Loucy (cell line): ENCODE data around the gene RBM20.

ENCODE experiments used
- H2AFZ ChIP-seq: fragments of 200-600 bp; sonication (generic); 2 replicates; pipeline ENCODE4 v1.6.0; 2016; ENCODE audit warnings: antibody characterized with exemption, mild to moderate bottlenecking, low read length, moderate library complexity
- H3F3A ChIP-seq: fragments of 200-600 bp; 2 replicates; pipeline ENCODE4 v1.6.0; 2016; ENCODE audit warnings: antibody characterized with exemption, low read depth, mild to moderate bottlenecking
- H3K27me3 ChIP-seq: fragments of 200-600 bp; sonication (generic); 2 replicates; pipeline ENCODE4 v1.6.1; 2014; ENCODE audit warnings: low read length, mild to moderate bottlenecking; ENCODE audit not compliant: insufficient read depth, poor library complexity, severe bottlenecking
- H3K36me3 ChIP-seq: fragments of 200-600 bp; sonication (generic); 2 replicates; pipeline ENCODE4 v1.6.1; 2016; ENCODE audit warnings: low read length; ENCODE audit not compliant: insufficient read depth
- H3K4me1 ChIP-seq: fragments of 200-600 bp; sonication (generic); 2 replicates; pipeline ENCODE4 v1.5.1; 2014; ENCODE audit warnings: low read length, mild to moderate bottlenecking; ENCODE audit not compliant: insufficient read depth, poor library complexity, severe bottlenecking
- H3K4me2 ChIP-seq: fragments of 200-600 bp; sonication (generic); 2 replicates; pipeline ENCODE4 v1.6.0; 2014; ENCODE audit warnings: antibody characterized with exemption, low read length, low read depth, mild to moderate bottlenecking; ENCODE audit not compliant: poor library complexity, severe bottlenecking
- H3K4me3 ChIP-seq: fragments of 200-600 bp; sonication (generic); 2 replicates; pipeline ENCODE4 v1.5.1; 2014; ENCODE audit warnings: low read length, mild to moderate bottlenecking, mixed read lengths; ENCODE audit not compliant: poor library complexity, severe bottlenecking
- H3K79me2 ChIP-seq: fragments of 200-600 bp; sonication (generic); 2 replicates; pipeline ENCODE4 v1.6.1; 2014; ENCODE audit warnings: low read length; ENCODE audit not compliant: insufficient read depth
- H3K9ac ChIP-seq: fragments of 200-600 bp; sonication (generic); 2 replicates; pipeline ENCODE4 v1.6.0; 2014; ENCODE audit warnings: mild to moderate bottlenecking, low read depth, low read length, moderate library complexity; ENCODE audit not compliant: poor library complexity, severe bottlenecking
- H3K9me2 ChIP-seq: fragments of 200-600 bp; sonication (generic); replicated peaks from 2 replicates; pipeline ENCODE4 v1.6.1; 2016; ENCODE audit warnings: low read depth, low read length, mixed read lengths
- H3K9me3 ChIP-seq: fragments of 200-600 bp; sonication (generic); 2 replicates; pipeline ENCODE4 v1.6.1; 2014; ENCODE audit warnings: mild to moderate bottlenecking, antibody characterized with exemption, low read length, low read depth; ENCODE audit not compliant: insufficient read depth
- H4K20me1 ChIP-seq: fragments of 200-600 bp; sonication (generic); 2 replicates; pipeline ENCODE4 v1.6.0; 2014; ENCODE audit warnings: antibody characterized with exemption, low read length, mild to moderate bottlenecking; ENCODE audit not compliant: insufficient read depth, poor library complexity, severe bottlenecking
- EZH2phosphoT487 ChIP-seq: fragments of 200-600 bp; IDR thresholded peaks from 2 replicates; pipeline ENCODE4 v1.6.1; 2018; ENCODE audit warnings: antibody characterized with exemption, mild to moderate bottlenecking, moderate library complexity, borderline replicate concordance
- TF ChIP-seq, protein P1 (sequence below): fragments of 200-600 bp; sonication (generic); conservative IDR thresholded peaks from 2 replicates; pipeline ENCODE4 v1.5.1; 2014; ENCODE audit warnings: mild to moderate bottlenecking, antibody characterized with exemption, low read length

The RBM20 gene

DNA sequence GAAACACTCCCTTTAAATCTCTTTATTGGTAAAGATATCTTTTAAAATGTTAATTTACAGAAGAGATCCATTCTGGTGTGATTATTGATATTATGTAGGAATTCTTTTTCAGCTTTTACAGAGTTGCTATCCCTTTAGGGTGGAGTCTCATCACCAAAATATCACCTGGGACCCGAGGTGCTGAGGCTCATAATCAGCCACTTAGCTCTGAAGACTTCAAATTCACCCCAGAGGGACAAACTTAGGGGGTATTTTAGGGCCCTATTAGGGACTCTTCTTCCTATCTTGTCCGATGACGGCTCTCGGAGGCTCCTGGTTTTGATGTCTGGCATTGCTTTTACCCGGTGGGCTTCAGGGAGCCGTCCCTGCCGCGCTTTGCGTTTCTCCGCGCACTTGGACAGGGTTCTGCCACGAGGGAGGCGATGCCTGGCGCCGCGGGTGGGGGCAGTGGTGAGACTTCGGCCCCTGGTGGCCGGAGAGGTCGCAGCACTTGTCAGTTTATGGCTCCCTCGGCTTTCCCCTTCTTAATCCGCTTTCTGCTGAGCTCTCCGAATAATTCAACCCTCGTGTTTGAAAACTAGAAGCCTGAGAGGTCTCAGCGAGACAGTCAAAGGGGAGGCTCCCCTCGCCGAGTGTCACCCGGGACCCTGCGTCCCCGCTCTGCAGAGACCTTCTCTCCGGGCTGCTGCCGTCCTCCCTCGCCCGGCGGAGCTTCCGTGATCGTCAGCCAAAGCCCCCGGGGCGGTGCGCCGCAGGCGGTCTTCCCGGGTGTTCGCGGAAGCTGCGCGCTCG, 27.8 kb downstream of the RBM20 start:
- no peak for TF ChIP-seq EZH2phosphoT487
- TF ChIP-seq, protein P1, sequence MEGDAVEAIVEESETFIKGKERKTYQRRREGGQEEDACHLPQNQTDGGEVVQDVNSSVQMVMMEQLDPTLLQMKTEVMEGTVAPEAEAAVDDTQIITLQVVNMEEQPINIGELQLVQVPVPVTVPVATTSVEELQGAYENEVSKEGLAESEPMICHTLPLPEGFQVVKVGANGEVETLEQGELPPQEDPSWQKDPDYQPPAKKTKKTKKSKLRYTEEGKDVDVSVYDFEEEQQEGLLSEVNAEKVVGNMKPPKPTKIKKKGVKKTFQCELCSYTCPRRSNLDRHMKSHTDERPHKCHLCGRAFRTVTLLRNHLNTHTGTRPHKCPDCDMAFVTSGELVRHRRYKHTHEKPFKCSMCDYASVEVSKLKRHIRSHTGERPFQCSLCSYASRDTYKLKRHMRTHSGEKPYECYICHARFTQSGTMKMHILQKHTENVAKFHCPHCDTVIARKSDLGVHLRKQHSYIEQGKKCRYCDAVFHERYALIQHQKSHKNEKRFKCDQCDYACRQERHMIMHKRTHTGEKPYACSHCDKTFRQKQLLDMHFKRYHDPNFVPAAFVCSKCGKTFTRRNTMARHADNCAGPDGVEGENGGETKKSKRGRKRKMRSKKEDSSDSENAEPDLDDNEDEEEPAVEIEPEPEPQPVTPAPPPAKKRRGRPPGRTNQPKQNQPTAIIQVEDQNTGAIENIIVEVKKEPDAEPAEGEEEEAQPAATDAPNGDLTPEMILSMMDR = peak; percentile 65
- Histone ChIP-seq H3K36me3 (no peaks in the 10 kb centered on the region), H3K9me2 (no peaks in the 10 kb centered on the region), H4K20me1 (no peaks in the 10 kb centered on the region), H3K4me1 (no peaks in the 10 kb centered on the region), H2AFZ (peak overlapping the region; percentile 94), H3K9me3 (no peaks in the 10 kb centered on the region), H3K9ac (peak overlapping the region; percentile 72), H3K27me3 (no peaks in the 10 kb centered on the region), H3K4me3 (peak overlapping the region; percentile 79), H3K79me2 (no peaks in the 10 kb centered on the region), H3K4me2 (peak overlapping the region; percentile 66), H3F3A (no peaks in the 10 kb centered on the region)

DNA sequence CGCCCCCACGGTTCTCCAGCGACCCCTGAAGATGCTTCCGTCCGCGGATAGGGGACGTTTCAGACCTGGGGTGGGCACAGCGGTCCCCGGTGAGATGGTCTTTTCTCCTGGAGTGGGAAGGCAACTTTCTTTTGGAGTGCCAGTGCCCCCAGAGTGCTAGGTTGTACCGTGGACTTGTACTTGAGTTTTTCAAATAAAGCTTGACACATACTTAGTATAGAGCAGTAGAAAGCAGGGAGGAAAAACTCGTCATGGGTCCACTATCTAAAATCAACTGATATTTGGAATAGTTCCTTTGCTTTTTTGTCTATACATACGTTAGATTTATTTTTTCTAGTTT, 28.4 kb downstream of the RBM20 start:
- Histone ChIP-seq H3K4me1 (no peaks in the 10 kb centered on the region), H3K4me2 (peak overlapping the region; percentile 66), H3K36me3 (no peaks in the 10 kb centered on the region), H4K20me1 (no peaks in the 10 kb centered on the region), H2AFZ (peak overlapping the region; percentile 94), H3K79me2 (no peaks in the 10 kb centered on the region), H3F3A (no peaks in the 10 kb centered on the region), H3K9me2 (no peaks in the 10 kb centered on the region), H3K27me3 (no peaks in the 10 kb centered on the region), H3K4me3 (peak overlapping the region; percentile 79), H3K9me3 (no peaks in the 10 kb centered on the region), H3K9ac (peak overlapping the region; percentile 72)
- no peak for TF ChIP-seq EZH2phosphoT487
- TF ChIP-seq, protein P1 = no peak

DNA sequence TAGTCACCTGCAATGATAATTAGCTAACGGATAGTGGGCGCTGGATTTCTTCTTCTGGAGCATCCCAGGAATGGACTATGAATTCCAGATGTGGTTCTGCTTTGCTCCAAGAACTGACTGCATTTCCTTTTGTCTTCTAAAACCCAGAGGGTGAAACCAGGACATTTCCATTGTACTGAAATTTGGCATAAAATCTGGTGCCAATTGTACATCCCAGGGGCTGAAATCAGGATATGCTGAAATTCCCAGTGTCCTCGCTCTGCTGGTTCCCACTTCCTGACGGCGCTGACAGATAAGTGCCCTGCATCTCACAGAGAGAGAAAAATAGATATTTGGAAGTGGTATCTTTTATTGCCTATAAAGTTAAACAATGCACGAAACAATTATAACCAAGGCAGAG, 31.9 kb downstream of the RBM20 start:
- no peaks in the 10 kb centered on the region for H3K36me3 ChIP-seq
- no peaks in the 10 kb centered on the region for H3K9me2 ChIP-seq
- no peak overlapping the region for H3K4me2 ChIP-seq
- H3K27me3 ChIP-seq = no peaks in the 10 kb centered on the region
- H2AFZ ChIP-seq = no peak overlapping the region
- H3K9me3 ChIP-seq = no peaks in the 10 kb centered on the region
- no peak overlapping the region for H3K9ac ChIP-seq
- no peak overlapping the region for H3K4me3 ChIP-seq
- H3K4me1 ChIP-seq = no peaks in the 10 kb centered on the region
- TF ChIP-seq EZH2phosphoT487 = no peak
- TF ChIP-seq, protein P1 = no peak
- H4K20me1 ChIP-seq = no peaks in the 10 kb centered on the region
- H3K79me2 ChIP-seq = no peaks in the 10 kb centered on the region
- no peaks in the 10 kb centered on the region for H3F3A ChIP-seq
